Measurements from ENCODE around the gene BANF1. TPM values are rescaled to one million over a fixed set of nuclear protein-coding genes. Genes with fewer than 3 reads are reported as not detected.

Gene BANF1
- total RNA-seq, 1 experiment from 2014 or later, result 269 TPM

GRCh38 chr11:65992056-65992455, 10.2 kb upstream of the BANF1 start:
- ChIA-PET CTCF (interaction anchor here (1.1 to 2.3 kb wide), 4 partner anchors 11 to 212 kb away, joined by 4 to 8 read pairs (median 6); no protein-coding TSS in a partner anchor), POLR2A (no interaction called here)
- H3K27ac Mint-ChIP-seq, result no peak overlapping the region
- no peaks in the 10 kb centered on the region for H3K4me1 Mint-ChIP-seq
- DNase-seq (ENCODE audit: low spot score) (no peak), ATAC-seq (no peak)
- no peak overlapping the region for H3K4me3 Mint-ChIP-seq
- TF ChIP-seq KAT7 (CRISPR knock-in tag; IDR thresholded peaks at IDR 0.05; ENCODE audit: borderline replicate concordance) (no peak), SMAD3 (CRISPR knock-in tag; IDR thresholded peaks at IDR 0.05; ENCODE audit: borderline replicate concordance) (no peak), PRDM15 (CRISPR knock-in tag; IDR thresholded peaks at IDR 0.05) (no peak)
- no peaks in the 10 kb centered on the region for H3K27me3 Mint-ChIP-seq (ENCODE audit: low read depth)
- H3K9me3 Mint-ChIP-seq, result no peaks in the 10 kb centered on the region
- H3K36me3 Mint-ChIP-seq, result peaks cover 4% of the 10 kb centered on the region; the same call in 1 of the 2 replicates

GRCh38 chr11:65997286-65997685, 5.0 kb upstream of the BANF1 start:
- Mint-ChIP-seq H3K27me3 (ENCODE audit: low read depth) (no peaks in the 10 kb centered on the region), H3K27ac (no peak overlapping the region), H3K4me3 (no peak overlapping the region), H3K9me3 (no peaks in the 10 kb centered on the region), H3K36me3 (peaks cover 42% of the 10 kb centered on the region), H3K4me1 (peaks cover 4% of the 10 kb centered on the region)
- CTCF ChIA-PET, result no interaction called here
- no peak for TF ChIP-seq E2F4 (CRISPR knock-in tag; IDR thresholded peaks at IDR 0.05; ENCODE audit: borderline replicate concordance, low read depth)
- TF ChIP-seq CREB1 (CRISPR knock-in tag; IDR thresholded peaks at IDR 0.05), result no peak
- TF ChIP-seq NR1H2 (CRISPR knock-in tag; IDR thresholded peaks at IDR 0.05), result no peak
- no peak for TF ChIP-seq ZNF263 (CRISPR knock-in tag; IDR thresholded peaks at IDR 0.05; ENCODE audit: low read depth)
- no peak for ATAC-seq
- POLR2A ChIA-PET, result no interaction called here
- DNase-seq (ENCODE audit: low spot score), result no peak

- POLR2A ChIA-PET, result interaction anchor here (1.0 kb wide), 1 partner anchor 91 kb away, joined by 4 read pairs; no protein-coding TSS in a partner anchor
- ATAC-seq, result peak; percentile 2; the same call in 1 of the 2 replicates
- H3K27me3 Mint-ChIP-seq (ENCODE audit: low read depth), result no peaks in the 10 kb centered on the region
- no peak for DNase-seq (ENCODE audit: low spot score)
- H3K4me1 Mint-ChIP-seq, result peaks cover 21% of the 10 kb centered on the region
- peak overlapping the region; percentile 96 for H3K4me3 Mint-ChIP-seq
- H3K27ac Mint-ChIP-seq, result peak overlapping the region; percentile 67
- H3K36me3 Mint-ChIP-seq, result peaks cover 46% of the 10 kb centered on the region
- CTCF ChIA-PET, result interaction anchor here (0.8 to 1.5 kb wide), 11 partner anchors 9 to 280 kb away, joined by 3 to 10 read pairs (median 5); partner anchors contain the start of genes CFL1, CST6 and FIBP
- H3K9me3 Mint-ChIP-seq, result no peaks in the 10 kb centered on the region
- 0 out of 2 replicates have a peak, but pooled peaks have one; percentile 8 for TF ChIP-seq ZNF232 (CRISPR knock-in tag; IDR thresholded peaks at IDR 0.05)
- no peak for TF ChIP-seq ETV6 (CRISPR knock-in tag; IDR thresholded peaks at IDR 0.05)
- TF ChIP-seq ZSCAN18 (CRISPR knock-in tag; IDR thresholded peaks at IDR 0.05), result no peak
- TF ChIP-seq ZNF532 (CRISPR knock-in tag; IDR thresholded peaks at IDR 0.05; ENCODE audit: borderline replicate concordance), result no peak
- TF ChIP-seq ZNF396 (CRISPR knock-in tag; IDR thresholded peaks at IDR 0.05; ENCODE audit: borderline replicate concordance), result no peak
- TF ChIP-seq, protein P1, sequence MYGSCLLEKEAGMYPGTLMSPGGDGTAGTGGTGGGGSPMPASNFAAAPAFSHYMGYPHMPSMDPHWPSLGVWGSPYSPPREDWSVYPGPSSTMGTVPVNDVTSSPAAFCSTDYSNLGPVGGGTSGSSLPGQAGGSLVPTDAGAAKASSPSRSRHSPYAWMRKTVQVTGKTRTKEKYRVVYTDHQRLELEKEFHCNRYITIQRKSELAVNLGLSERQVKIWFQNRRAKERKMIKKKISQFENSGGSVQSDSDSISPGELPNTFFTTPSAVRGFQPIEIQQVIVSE (CRISPR knock-in tag; IDR thresholded peaks at IDR 0.05; ENCODE audit: borderline replicate concordance), result no peak
- TF ChIP-seq ATF2 (CRISPR knock-in tag; IDR thresholded peaks at IDR 0.05; ENCODE audit: borderline replicate concordance, low read depth), result 0 out of 2 replicates have a peak, but pooled peaks have one; percentile 7
- no peak for TF ChIP-seq ZNF671 (CRISPR knock-in tag; IDR thresholded peaks at IDR 0.05)
- TF ChIP-seq SP1 (CRISPR knock-in tag; conservative IDR thresholded peaks at IDR 0.05), result no peak; the same call in 1 of the 2 replicates
- no peak for TF ChIP-seq FOXP1 (CRISPR knock-in tag; IDR thresholded peaks at IDR 0.05; ENCODE audit: borderline replicate concordance)
Measured at GRCh38 chr11:66002648-66003225, 434 bp downstream of the BANF1 start.
